ENCODE data around the gene HDHD5. TPM values are rescaled to one million over a fixed set of nuclear protein-coding genes. Genes with fewer than 3 reads are reported as not detected.

Gene HDHD5
- total RNA-seq, 1 donor from 2014 or later: 44.7 TPM

DNA sequence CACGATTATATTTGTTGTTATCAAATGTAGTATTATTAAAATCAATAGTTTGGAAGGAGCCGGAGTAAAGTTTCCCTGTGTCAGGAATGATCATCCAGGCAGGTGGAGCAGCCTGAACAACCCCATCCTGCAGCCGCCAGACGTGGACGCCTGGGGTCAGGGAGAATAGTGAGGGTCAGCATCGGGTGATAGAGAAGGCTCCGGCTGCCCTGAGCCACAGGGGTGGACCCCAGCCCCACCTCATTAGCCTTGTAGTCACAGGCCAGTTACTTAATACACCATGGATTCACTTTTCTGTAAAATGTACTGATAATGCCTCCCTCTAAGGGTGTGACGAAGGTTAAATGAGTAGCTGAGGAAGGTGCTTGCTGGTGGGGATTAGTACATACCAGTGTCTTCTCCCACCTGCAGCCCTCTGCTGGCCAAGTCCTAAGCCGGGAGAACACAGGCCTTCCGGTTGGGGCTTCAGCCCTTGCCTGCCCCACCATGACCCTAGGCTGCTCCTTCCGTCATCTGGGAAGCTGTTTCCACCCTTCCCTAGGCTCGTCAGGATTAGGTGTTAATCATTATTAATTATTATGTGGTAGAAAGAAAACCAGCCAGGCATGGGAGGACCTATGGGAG lies 52.8 kb downstream of the HDHD5 start:
- Histone ChIP-seq H3K36me3 (ENCODE audit: control insufficient read depth, insufficient read depth, low read length) (peaks cover 1% of the 10 kb centered on the region), H3K27me3 (ENCODE audit: control insufficient read depth, insufficient read depth, low read length) (no peaks in the 10 kb centered on the region), H3K4me3 (ENCODE audit: low read depth, low read length) (no peak overlapping the region)
- no peak for DNase-seq (ENCODE audit: low read depth)
- TF ChIP-seq, protein P1, sequence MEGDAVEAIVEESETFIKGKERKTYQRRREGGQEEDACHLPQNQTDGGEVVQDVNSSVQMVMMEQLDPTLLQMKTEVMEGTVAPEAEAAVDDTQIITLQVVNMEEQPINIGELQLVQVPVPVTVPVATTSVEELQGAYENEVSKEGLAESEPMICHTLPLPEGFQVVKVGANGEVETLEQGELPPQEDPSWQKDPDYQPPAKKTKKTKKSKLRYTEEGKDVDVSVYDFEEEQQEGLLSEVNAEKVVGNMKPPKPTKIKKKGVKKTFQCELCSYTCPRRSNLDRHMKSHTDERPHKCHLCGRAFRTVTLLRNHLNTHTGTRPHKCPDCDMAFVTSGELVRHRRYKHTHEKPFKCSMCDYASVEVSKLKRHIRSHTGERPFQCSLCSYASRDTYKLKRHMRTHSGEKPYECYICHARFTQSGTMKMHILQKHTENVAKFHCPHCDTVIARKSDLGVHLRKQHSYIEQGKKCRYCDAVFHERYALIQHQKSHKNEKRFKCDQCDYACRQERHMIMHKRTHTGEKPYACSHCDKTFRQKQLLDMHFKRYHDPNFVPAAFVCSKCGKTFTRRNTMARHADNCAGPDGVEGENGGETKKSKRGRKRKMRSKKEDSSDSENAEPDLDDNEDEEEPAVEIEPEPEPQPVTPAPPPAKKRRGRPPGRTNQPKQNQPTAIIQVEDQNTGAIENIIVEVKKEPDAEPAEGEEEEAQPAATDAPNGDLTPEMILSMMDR (IDR thresholded peaks at IDR 0.05; ENCODE audit: insufficient read depth, low read length, poor library complexity, severe bottlenecking): no peak

DNA sequence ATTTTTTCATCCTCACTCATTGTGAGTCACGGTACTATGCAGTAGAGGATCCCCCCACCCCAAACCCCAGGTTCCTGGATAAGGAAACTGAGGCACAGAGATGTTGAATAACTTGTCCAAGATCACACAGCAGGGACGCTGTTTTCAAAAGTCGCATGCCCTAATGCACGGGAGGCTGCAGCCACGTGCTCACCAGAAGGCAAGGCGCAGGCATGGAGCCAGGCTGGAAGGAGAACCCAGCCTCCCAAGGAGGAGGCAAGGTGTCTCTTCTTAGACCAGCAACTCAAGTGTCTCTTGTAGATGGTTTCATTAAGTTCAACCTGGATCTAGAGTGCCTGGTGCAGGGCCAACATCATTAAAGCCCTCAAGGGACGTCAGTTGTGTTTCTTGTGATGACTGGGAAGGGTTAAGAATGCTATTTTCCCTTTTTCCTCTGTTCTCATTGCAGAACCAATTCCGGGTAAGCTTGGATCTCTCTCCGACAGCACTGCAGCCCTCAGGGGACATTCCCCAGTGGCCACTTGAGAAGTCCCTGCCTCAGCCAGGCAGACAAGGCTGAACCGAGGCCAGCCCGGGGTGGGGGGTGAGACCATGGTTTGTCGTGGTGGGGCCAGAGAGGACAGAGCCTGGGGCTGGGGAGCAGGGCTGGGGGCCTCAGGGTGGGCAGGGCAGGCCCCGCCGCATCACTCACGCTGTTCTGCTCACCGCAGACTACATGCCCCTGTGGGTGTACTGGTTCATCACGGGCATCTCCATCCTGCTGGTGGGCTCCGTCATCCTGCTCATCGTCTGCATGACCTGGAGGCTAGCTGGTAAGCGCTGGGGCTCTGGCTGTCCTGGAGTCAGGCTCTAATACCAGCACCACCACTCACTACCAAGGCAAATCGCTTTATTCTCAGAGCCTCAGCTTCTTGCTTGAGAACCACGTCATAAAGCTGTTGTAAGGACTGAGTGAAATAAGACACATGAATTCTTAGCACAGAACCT lies 53.6 kb downstream of the HDHD5 start:
- H3K36me3 ChIP-seq (ENCODE audit: control insufficient read depth, insufficient read depth, low read length): peaks cover 1% of the 10 kb centered on the region
- TF ChIP-seq, protein P1 (IDR thresholded peaks at IDR 0.05; ENCODE audit: insufficient read depth, low read length, poor library complexity, severe bottlenecking): no peak
- H3K27me3 ChIP-seq (ENCODE audit: control insufficient read depth, insufficient read depth, low read length): no peaks in the 10 kb centered on the region
- H3K4me3 ChIP-seq (ENCODE audit: low read depth, low read length): no peak overlapping the region
- DNase-seq (ENCODE audit: low read depth): no peak

DNA sequence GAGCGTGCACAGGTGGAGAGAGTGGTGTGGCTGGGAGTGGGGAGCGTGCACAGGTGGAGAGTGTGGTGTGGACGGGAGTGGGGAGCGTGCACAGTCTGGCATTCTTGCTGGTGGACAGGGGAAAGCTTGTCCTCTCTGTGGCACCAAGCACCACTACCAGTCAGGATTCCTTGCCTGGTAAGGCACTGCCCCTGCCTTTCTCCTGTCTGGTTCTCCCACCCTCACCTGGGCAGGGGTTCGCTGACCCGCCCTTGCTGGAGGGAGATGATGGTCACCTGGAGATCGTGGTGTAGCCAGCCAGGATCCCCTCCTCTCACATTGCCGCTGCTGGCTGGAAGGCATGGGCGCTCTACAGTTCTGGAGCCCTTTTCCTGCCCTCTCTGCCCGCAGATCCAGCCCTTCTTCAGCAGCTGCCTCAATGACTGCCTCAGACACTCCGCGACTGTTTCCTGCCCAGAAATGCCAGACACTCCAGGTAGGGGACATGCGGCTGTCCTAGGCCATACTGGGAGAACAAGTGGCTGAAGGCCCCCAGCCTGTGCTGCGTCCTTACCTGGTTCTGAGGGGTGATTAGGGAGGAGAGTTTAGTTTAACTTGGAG lies 54.6 kb downstream of the HDHD5 start:
- no peak for DNase-seq (ENCODE audit: low read depth)
- peaks cover 1% of the 10 kb centered on the region for H3K36me3 ChIP-seq (ENCODE audit: control insufficient read depth, insufficient read depth, low read length)
- TF ChIP-seq, protein P1 (IDR thresholded peaks at IDR 0.05; ENCODE audit: insufficient read depth, low read length, poor library complexity, severe bottlenecking): no peak

DNA sequence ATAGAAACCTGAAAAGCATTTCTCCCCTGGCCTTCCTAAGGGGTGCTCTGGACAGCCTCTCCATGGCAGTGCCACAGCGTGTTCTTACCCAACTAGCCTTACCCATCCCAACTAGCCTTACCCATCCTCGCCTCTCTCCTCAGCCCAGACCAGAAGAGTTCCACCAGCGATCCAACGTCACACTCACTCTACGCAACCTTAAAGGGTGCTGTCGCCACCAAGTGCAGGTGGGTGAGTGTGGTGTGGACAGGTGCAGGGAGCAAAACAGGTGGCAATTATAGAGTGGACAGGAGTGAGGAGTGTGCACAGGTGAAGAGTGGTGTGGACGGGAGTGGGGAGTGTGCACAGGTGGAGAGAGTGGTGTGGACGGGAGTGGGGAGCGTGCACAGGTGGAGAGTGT lies 55.7 kb downstream of the HDHD5 start:
- TF ChIP-seq, protein P1 (IDR thresholded peaks at IDR 0.05; ENCODE audit: insufficient read depth, low read length, poor library complexity, severe bottlenecking): no peak
- DNase-seq (ENCODE audit: low read depth): no peak
- H3K36me3 ChIP-seq (ENCODE audit: control insufficient read depth, insufficient read depth, low read length): peaks cover 1% of the 10 kb centered on the region

More for the DNA sequence above, 54.6 kb downstream of the HDHD5 start:
- Histone ChIP-seq H3K4me3 (ENCODE audit: low read depth, low read length) (no peak overlapping the region), H3K27me3 (ENCODE audit: control insufficient read depth, insufficient read depth, low read length) (no peaks in the 10 kb centered on the region)

DNA sequence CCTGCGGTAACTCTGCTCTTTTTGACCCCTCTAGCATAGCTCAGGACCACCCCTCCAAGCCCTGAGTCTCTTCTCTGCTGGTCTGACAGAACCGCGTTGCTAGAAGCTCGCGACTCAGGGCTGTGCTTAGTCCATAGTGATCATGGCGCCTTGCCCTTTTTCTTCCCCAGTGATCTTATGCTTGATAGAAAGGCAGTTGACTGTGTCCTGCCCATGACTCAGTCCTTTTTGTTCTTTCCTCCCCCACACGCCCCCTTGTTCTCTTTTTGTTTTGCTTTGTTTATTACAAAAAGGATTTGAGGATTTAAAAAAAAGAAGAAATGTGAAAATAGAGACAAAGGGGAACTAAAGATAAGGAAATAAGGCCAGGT lies 56.8 kb downstream of the HDHD5 start:
- no peak for DNase-seq (ENCODE audit: low read depth)
- H3K27me3 ChIP-seq (ENCODE audit: control insufficient read depth, insufficient read depth, low read length): no peaks in the 10 kb centered on the region
- TF ChIP-seq, protein P1 (IDR thresholded peaks at IDR 0.05; ENCODE audit: insufficient read depth, low read length, poor library complexity, severe bottlenecking): no peak
- H3K36me3 ChIP-seq (ENCODE audit: control insufficient read depth, insufficient read depth, low read length): peaks cover 1% of the 10 kb centered on the region
- H3K4me3 ChIP-seq (ENCODE audit: low read depth, low read length): no peak overlapping the region

More for the DNA sequence above, 55.7 kb downstream of the HDHD5 start:
- Histone ChIP-seq H3K4me3 (ENCODE audit: low read depth, low read length) (no peak overlapping the region), H3K27me3 (ENCODE audit: control insufficient read depth, insufficient read depth, low read length) (no peaks in the 10 kb centered on the region)
